H9 (cell line): ENCODE measurements around the gene SEMA3E. TPM values are rescaled to one million over a fixed set of nuclear protein-coding genes. Genes with fewer than 3 reads are reported as not detected.

Experiments used
- DNase-seq: peaks from one replicate; pipeline ENCODE4 v3.0.0-alpha.2; 2017
- H2AFZ ChIP-seq: one replicate; pipeline ENCODE4 v1.6.1; 2013; ENCODE audit warnings: mild to moderate bottlenecking, low read length, control low read depth, moderate library complexity
- H2AK5ac ChIP-seq: 2 replicates; pipeline ENCODE4 v1.6.1; 2013; ENCODE audit warnings: low read length, control low read depth, mixed read lengths; ENCODE audit not compliant: insufficient read length
- H2BK120ac ChIP-seq: one replicate; pipeline ENCODE4 v1.6.1; 2013; ENCODE audit warnings: low read depth, mild to moderate bottlenecking, low read length, control low read depth, inconsistent platforms; ENCODE audit not compliant: poor library complexity, severe bottlenecking
- H2BK12ac ChIP-seq: 2 replicates; pipeline ENCODE4 v1.6.1; 2013; ENCODE audit warnings: low read length, control low read depth, mixed read lengths, low read depth; ENCODE audit not compliant: insufficient read length
- H2BK15ac ChIP-seq: 2 replicates; pipeline ENCODE4 v1.6.1; 2013; ENCODE audit warnings: low read depth, low read length, control low read depth
- H2BK20ac ChIP-seq: one replicate; pipeline ENCODE4 v1.6.1; 2013; ENCODE audit warnings: low read depth, mild to moderate bottlenecking, low read length, control low read depth, inconsistent platforms; ENCODE audit not compliant: poor library complexity, severe bottlenecking
- H2BK5ac ChIP-seq: 2 replicates; pipeline ENCODE4 v1.6.1; 2013; ENCODE audit warnings: low read length, control low read depth, mixed read lengths; ENCODE audit not compliant: insufficient read length
- H3K14ac ChIP-seq: 2 replicates; pipeline ENCODE4 v1.6.1; 2013; ENCODE audit warnings: low read length, control low read depth; ENCODE audit not compliant: insufficient read depth
- H3K18ac ChIP-seq: 2 replicates; pipeline ENCODE4 v1.6.1; 2013; ENCODE audit warnings: low read depth, mild to moderate bottlenecking, mixed read lengths, low read length, control low read depth; ENCODE audit not compliant: insufficient read length
- H3K23ac ChIP-seq: 2 replicates; pipeline ENCODE4 v1.6.1; 2013; ENCODE audit warnings: low read length, control low read depth, mixed read lengths, low read depth; ENCODE audit not compliant: insufficient read length
- H3K23me2 ChIP-seq: 2 replicates; pipeline ENCODE4 v1.6.1; 2013; ENCODE audit warnings: low read depth, mild to moderate bottlenecking, mixed read lengths, low read length, control low read depth; ENCODE audit not compliant: insufficient read length, poor library complexity, severe bottlenecking
- H3K27ac ChIP-seq: 2 replicates; pipeline ENCODE4 v1.5.1; 2013; ENCODE audit warnings: low read length, control low read depth, mixed read lengths, low read depth; ENCODE audit not compliant: insufficient read length
- H3K27me3 ChIP-seq: 2 replicates; pipeline ENCODE4 v1.6.1; 2013; ENCODE audit warnings: low read length, control low read depth, inconsistent platforms; ENCODE audit not compliant: insufficient read depth
- H3K4ac ChIP-seq: 2 replicates; pipeline ENCODE4 v1.6.1; 2013; ENCODE audit warnings: low read depth, mild to moderate bottlenecking, control low read depth, inconsistent platforms, low read length, moderate library complexity
- H3K4me1 ChIP-seq: 2 replicates; pipeline ENCODE4 v1.6.1; 2013; ENCODE audit warnings: low read length, control low read depth, inconsistent platforms; ENCODE audit not compliant: insufficient read depth
- H3K4me2 ChIP-seq: 2 replicates; pipeline ENCODE4 v1.6.1; 2013; ENCODE audit warnings: low read length, control low read depth, mixed read lengths; ENCODE audit not compliant: insufficient read length, insufficient read depth
- H3K56ac ChIP-seq: 2 replicates; pipeline ENCODE4 v1.6.1; 2013; ENCODE audit warnings: low read depth, mild to moderate bottlenecking, mixed read lengths, low read length, control low read depth; ENCODE audit not compliant: insufficient read length
- H3K79me1 ChIP-seq: 2 replicates; pipeline ENCODE4 v1.6.1; 2013; ENCODE audit warnings: low read depth, mild to moderate bottlenecking, moderate library complexity, low read length, control low read depth, inconsistent platforms; ENCODE audit not compliant: insufficient read depth, poor library complexity, severe bottlenecking
- H3K79me2 ChIP-seq: 2 replicates; pipeline ENCODE4 v1.6.1; 2013; ENCODE audit warnings: low read length, control low read depth, inconsistent platforms; ENCODE audit not compliant: insufficient read depth
- H3K9ac ChIP-seq: 2 replicates; pipeline ENCODE4 v1.6.1; 2013; ENCODE audit warnings: low read length, control low read depth, mixed read lengths; ENCODE audit not compliant: insufficient read length; ENCODE audit errors: extremely low read depth
- H3K9me3 ChIP-seq: one replicate; pipeline ENCODE4 v1.6.1; 2013; ENCODE audit warnings: low read depth, low read length, inconsistent platforms; ENCODE audit not compliant: control insufficient read depth
- H3T11ph ChIP-seq: one replicate; pipeline ENCODE4 v1.6.1; 2013; ENCODE audit warnings: mild to moderate bottlenecking, low read length, control low read depth, inconsistent platforms
- H4K20me1 ChIP-seq: one replicate; pipeline ENCODE4 v1.6.1; 2013; ENCODE audit not compliant: control insufficient read depth, insufficient read length, insufficient read depth
- H4K5ac ChIP-seq: 2 replicates; pipeline ENCODE4 v1.6.1; 2013; ENCODE audit warnings: low read depth, mild to moderate bottlenecking, mixed read lengths, low read length, control low read depth; ENCODE audit not compliant: insufficient read length
- H4K8ac ChIP-seq: replicated peaks from 2 replicates; pipeline ENCODE4 v1.6.1; 2013; ENCODE audit warnings: low read length, control low read depth, mixed read lengths, low read depth; ENCODE audit not compliant: insufficient read length
- H4K91ac ChIP-seq: 2 replicates; pipeline ENCODE4 v1.6.1; 2013; ENCODE audit warnings: low read depth, mild to moderate bottlenecking, moderate library complexity, mixed read lengths, low read length, control low read depth; ENCODE audit not compliant: insufficient read length
- H3K27ac Mint-ChIP-seq, 3 experiments: 2 replicates in 2 of 3; 3 replicates in 1 of 3; pipeline ENCODE4 v1.8.0; 2020 to 2021; ENCODE audit warnings: mixed read lengths in 3 of 3, mild to moderate bottlenecking in 1 of 3, moderate library complexity in 1 of 3
- H3K27me3 Mint-ChIP-seq: 2 replicates; pipeline ENCODE4 v1.8.0; 2021; ENCODE audit warnings: low read depth, mild to moderate bottlenecking, moderate library complexity, mixed read lengths
- H3K36me3 Mint-ChIP-seq, 3 experiments: 2 replicates in 2 of 3; 3 replicates in 1 of 3; pipeline ENCODE4 v1.8.0; 2020 to 2021; ENCODE audit warnings: low read depth in 3 of 3, mixed read lengths in 3 of 3; ENCODE audit not compliant: insufficient read depth in 1 of 3
- H3K4me1 Mint-ChIP-seq, 2 experiments: 2 replicates each; pipeline ENCODE4 v1.8.0; 2020; ENCODE audit warnings: mixed read lengths in 2 of 2
- H3K4me3 Mint-ChIP-seq, 2 experiments: 2 replicates in 1 of 2; 3 replicates in 1 of 2; pipeline ENCODE4 v1.8.0; 2020 to 2021; ENCODE audit warnings: mild to moderate bottlenecking in 2 of 2, mixed read lengths in 2 of 2, moderate library complexity in 1 of 2
- H3K9me3 Mint-ChIP-seq, 2 experiments: 2 replicates in 1 of 2; 3 replicates in 1 of 2; pipeline ENCODE4 v1.8.0; 2020; ENCODE audit warnings: mild to moderate bottlenecking in 2 of 2, mixed read lengths in 2 of 2, moderate library complexity in 1 of 2
- WGBS: extraction: QIAGEN DNeasy Blood & Tissue Kit; methylation state at CpG from one replicate; pipeline ENCODE4 v1.1.7; 2013; ENCODE audit warnings: missing lambda C conversion rate, low lambda C conversion rate, mixed read lengths; ENCODE audit not compliant: insufficient read length; ENCODE audit errors: extremely low coverage; 5-methylcytosine and 5-hydroxymethylcytosine counted together
- total RNA-seq: library from RNA; stranded (reverse); gene quantifications from 2 replicates; pipeline ENCODE4 v1.2.1, GENCODE V29; 2021
- TF ChIP-seq, protein P1 (sequence below): fragments of 200-600 bp; sonication (generic); conservative IDR thresholded peaks from 3 replicates; pipeline ENCODE4 v1.8.0; 2021; ENCODE audit warnings: antibody characterized with exemption, mild to moderate bottlenecking

The SEMA3E gene
- total RNA-seq, 1 experiment from 2014 or later: 0.39 TPM

GRCh38 chr7:83484826-83485225, 164.1 kb downstream of the SEMA3E start:
- no peak overlapping the region for H3K4me2 ChIP-seq
- H3K79me1 ChIP-seq: no peaks in the 10 kb centered on the region
- no peaks in the 10 kb centered on the region for H3K23me2 ChIP-seq
- no peak overlapping the region for H3K23ac ChIP-seq
- no peak overlapping the region for H4K5ac ChIP-seq
- no peak overlapping the region for H2AK5ac ChIP-seq
- no peaks in the 10 kb centered on the region for H3K36me3 Mint-ChIP-seq
- H3K79me2 ChIP-seq: no peaks in the 10 kb centered on the region
- H2BK120ac ChIP-seq: no peak overlapping the region
- WGBS: no CpG with 5 or more reads among the region's 1 CpG
- no peak overlapping the region for H4K91ac ChIP-seq
- H3K4me3 Mint-ChIP-seq: no peak overlapping the region
- TF ChIP-seq, protein P1, sequence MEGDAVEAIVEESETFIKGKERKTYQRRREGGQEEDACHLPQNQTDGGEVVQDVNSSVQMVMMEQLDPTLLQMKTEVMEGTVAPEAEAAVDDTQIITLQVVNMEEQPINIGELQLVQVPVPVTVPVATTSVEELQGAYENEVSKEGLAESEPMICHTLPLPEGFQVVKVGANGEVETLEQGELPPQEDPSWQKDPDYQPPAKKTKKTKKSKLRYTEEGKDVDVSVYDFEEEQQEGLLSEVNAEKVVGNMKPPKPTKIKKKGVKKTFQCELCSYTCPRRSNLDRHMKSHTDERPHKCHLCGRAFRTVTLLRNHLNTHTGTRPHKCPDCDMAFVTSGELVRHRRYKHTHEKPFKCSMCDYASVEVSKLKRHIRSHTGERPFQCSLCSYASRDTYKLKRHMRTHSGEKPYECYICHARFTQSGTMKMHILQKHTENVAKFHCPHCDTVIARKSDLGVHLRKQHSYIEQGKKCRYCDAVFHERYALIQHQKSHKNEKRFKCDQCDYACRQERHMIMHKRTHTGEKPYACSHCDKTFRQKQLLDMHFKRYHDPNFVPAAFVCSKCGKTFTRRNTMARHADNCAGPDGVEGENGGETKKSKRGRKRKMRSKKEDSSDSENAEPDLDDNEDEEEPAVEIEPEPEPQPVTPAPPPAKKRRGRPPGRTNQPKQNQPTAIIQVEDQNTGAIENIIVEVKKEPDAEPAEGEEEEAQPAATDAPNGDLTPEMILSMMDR: no peak
- H3K18ac ChIP-seq: no peak overlapping the region
- no peaks in the 10 kb centered on the region for H4K20me1 ChIP-seq
- H3K27ac ChIP-seq: no peak overlapping the region
- H2BK15ac ChIP-seq: no peak overlapping the region
- H3K14ac ChIP-seq: no peak overlapping the region
- no peak overlapping the region for H3K9ac ChIP-seq
- no peaks in the 10 kb centered on the region for H3K4me1 Mint-ChIP-seq
- no peak overlapping the region for H2AFZ ChIP-seq
- no peak overlapping the region for H2BK5ac ChIP-seq
- H3T11ph ChIP-seq: no peak overlapping the region
- no peak for DNase-seq
- H3K4me1 ChIP-seq: no peaks in the 10 kb centered on the region
- no peaks in the 10 kb centered on the region for H3K9me3 ChIP-seq
- H3K27ac Mint-ChIP-seq: no peak overlapping the region
- H3K9me3 Mint-ChIP-seq: no peaks in the 10 kb centered on the region
- H2BK20ac ChIP-seq: no peak overlapping the region
- no peaks in the 10 kb centered on the region for H3K27me3 ChIP-seq
- H3K4ac ChIP-seq: no peak overlapping the region
- H3K27me3 Mint-ChIP-seq: peaks cover 5% of the 10 kb centered on the region; the same call in 1 of the 2 replicates
- no peak overlapping the region for H4K8ac ChIP-seq
- no peak overlapping the region for H3K56ac ChIP-seq
- no peak overlapping the region for H2BK12ac ChIP-seq
